Activated CD8-positive, alpha-beta memory T cell treated with anti-CD3 and anti-CD28 coated beads for 24 hours (primary cell): ENCODE data around the gene CMTM5.

Experiments used
- DNase-seq: peaks from one replicate; pipeline ENCODE4 v3.0.0-alpha.2; 2020

The CMTM5 gene

GRCh38 chr14:23376482-23377197, at the start of gene CMTM5:
CMTM5 (plus strand) TSS chr14:23377046; CDS start chr14:23377252, 206 bp downstream.
- DNase-seq: no peak

GRCh38 chr14:23327947-23328744, 48.7 kb upstream of the CMTM5 start:
- DNase-seq: peak; percentile 71

- DNase-seq: no peak
Measured at GRCh38 chr14:23335623-23336022, 41.2 kb upstream of the CMTM5 start.

GRCh38 chr14:23339506-23340268, 37.2 kb upstream of the CMTM5 start:
- no peak for DNase-seq

- no peak for DNase-seq
Measured at GRCh38 chr14:23344481-23344880, 32.4 kb upstream of the CMTM5 start.

GRCh38 chr14:23345987-23346692, 30.7 kb upstream of the CMTM5 start:
- DNase-seq: no peak

- no peak for DNase-seq
Measured at GRCh38 chr14:23346693-23347405, 30.0 kb upstream of the CMTM5 start.

- no peak for DNase-seq
Measured at GRCh38 chr14:23347406-23348296, 29.2 kb upstream of the CMTM5 start.

GRCh38 chr14:23348297-23348655, 28.6 kb upstream of the CMTM5 start:
- DNase-seq: no peak

GRCh38 chr14:23349156-23349845, 27.5 kb upstream of the CMTM5 start:
- no peak for DNase-seq

GRCh38 chr14:23351681-23352505, 25.0 kb upstream of the CMTM5 start:
- peak; percentile 61 for DNase-seq

- peak; percentile 79 for DNase-seq
Measured at GRCh38 chr14:23352506-23353432, 24.1 kb upstream of the CMTM5 start, which contains the start of gene SLC22A17. SLC22A17 (minus strand) TSS chr14:23352887.

GRCh38 chr14:23353433-23353780, 23.4 kb upstream of the CMTM5 start:
- DNase-seq: no peak

GRCh38 chr14:23354990-23355389, 21.9 kb upstream of the CMTM5 start:
- no peak for DNase-seq

- no peak for DNase-seq
Measured at GRCh38 chr14:23355871-23356435, 20.9 kb upstream of the CMTM5 start.

GRCh38 chr14:23356662-23357061, 20.2 kb upstream of the CMTM5 start:
- DNase-seq: no peak

GRCh38 chr14:23357261-23357660, 19.6 kb upstream of the CMTM5 start:
- no peak for DNase-seq

- peak; percentile 15 for DNase-seq
Measured at GRCh38 chr14:23358042-23358441, 18.8 kb upstream of the CMTM5 start.
